ENCODE measurements around the gene STK24.

The STK24 gene

DNA sequence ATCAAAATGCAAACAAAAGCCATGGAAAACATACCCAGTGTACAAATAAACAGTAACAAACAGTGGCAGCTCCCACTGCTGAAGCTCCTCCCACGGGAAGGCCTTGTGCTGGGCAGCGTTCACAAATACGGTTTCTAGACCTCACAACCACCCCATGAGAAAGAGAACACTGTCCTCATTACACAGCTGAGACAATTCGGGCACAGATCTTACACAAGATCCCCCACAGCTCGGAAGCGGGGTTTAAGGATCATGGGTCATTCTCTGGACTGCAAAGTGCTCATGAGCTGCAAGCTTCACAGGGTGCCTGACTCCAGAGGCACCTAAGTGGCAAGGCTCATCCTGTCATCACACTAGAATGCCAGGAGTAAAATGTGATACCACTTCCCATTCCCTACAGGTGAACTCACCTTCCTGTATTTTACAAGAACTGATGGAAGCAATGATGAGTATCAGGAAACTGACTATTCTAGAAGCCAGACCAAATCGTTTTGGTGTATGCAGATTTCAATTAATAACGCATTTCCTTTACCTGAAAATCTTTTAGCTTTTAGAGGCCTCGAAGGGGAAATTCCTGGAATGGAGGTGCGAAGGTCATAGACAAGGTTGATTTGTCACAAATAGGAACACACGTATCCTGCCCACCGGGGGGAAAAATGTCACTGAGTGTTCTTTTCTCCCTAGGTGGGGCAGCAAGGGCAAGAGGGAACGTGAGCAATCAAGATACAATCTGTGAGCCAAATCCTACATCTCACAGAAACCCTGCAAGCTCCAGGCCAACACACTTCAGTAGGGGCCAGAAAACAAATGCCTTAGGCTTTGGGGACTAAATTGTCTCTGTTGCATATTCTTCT, 41.2 kb downstream of the STK24 start:
- in situ Hi-C loops (cut with MboI; ENCODE audit: low sequenced_read_pairs): no loop called here

DNA sequence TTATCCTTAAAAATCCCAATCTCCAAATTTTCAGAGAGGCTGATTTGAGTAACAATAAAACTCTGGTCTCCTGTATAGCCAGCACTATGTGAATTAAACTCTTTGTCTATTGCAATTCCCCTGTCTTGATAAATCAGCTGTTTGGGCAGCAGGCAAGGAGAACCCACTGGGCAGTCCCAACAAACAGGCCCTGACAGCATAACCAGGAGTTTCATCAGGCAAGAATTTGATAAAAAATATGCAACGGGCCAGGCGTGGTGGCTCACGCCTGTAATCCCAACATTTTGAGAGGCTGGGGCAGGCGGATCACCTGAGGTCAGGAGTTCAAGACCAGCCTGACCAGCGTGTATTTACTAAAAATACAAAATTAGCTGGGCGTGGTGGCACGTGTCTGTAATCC, 42.1 kb downstream of the STK24 start:
- in situ Hi-C loops (cut with MboI; ENCODE audit: low sequenced_read_pairs): no loop called here

DNA sequence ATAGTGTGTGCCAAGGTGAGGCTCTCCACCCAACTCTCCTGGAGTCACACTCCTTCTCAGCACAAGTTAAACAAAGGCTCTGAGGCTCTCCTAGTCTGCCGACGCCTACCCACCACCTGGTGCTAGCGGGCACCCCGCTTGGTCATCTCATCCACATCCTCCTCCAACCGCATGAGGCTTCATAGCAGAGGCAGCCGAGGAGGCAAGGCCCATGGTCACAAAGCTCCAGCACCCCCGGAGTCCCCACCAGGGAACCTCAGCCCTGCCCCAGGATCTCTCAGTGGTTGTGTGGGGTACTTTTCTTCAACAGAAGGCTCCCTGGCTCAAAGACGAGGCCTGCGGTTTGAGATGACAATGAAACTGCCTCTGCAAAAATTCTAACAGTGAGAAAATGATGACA, 43.0 kb downstream of the STK24 start:
- in situ Hi-C loops (cut with MboI; ENCODE audit: low sequenced_read_pairs): no loop called here

DNA sequence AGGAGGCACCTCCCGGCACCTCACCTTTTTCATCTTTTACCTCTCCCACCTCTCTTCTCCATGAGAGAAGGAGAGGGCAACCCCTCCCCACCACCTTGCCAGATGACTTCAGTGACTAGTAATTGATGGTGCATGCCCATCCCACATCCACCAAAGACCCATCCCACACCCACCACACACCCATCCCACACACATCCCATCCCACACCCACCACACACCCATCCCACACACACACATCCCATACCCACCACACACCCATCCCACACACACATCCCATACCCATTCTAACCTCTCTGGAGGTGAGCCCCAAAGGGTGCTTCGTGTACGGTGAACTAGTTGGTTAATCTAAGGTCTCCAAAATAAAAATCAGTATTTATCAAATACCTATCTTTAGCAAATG, 44.7 kb downstream of the STK24 start:
- in situ Hi-C loops (cut with MboI; ENCODE audit: low sequenced_read_pairs): no loop called here

DNA sequence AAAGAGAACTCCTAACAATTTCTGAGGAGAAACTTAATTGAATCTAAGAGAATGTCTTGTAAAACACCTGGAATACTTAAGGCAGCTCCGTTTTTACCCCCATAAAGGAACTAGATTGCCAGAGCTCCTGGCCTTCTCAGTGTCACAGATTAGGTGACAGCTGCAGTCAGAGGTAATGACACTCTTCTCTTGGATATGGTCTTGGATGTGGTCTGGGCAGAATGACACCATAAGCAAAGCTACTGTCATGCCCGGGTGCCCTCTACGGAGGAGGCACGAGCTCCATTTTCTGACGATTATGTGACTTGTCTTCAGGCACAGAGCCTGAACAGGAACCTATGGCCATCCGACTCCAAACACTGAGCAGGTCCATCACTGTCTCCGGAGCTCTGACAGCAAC, 46.7 kb downstream of the STK24 start:
- in situ Hi-C loops (cut with MboI; ENCODE audit: low sequenced_read_pairs): no loop called here

DNA sequence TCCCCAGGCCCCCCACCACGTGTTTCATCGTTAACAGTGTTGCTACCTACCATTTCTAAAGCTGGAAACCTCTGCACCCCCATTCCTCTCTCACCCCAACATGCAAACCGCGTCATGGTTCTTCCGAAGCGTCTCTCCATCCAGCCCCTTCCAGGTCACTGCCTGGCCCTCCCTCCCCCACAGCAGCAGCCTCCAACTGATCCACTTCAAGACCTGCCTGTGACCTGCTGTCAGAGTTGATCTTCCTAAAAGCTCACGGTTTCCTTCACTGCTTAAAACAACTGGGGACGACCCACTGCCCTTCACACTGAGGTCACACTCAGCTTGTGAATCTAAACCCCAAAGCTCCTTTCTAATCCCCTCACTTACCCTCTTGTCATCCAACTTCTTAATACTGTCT, 47.7 kb downstream of the STK24 start:
- in situ Hi-C loops (cut with MboI; ENCODE audit: low sequenced_read_pairs): no loop called here

DNA sequence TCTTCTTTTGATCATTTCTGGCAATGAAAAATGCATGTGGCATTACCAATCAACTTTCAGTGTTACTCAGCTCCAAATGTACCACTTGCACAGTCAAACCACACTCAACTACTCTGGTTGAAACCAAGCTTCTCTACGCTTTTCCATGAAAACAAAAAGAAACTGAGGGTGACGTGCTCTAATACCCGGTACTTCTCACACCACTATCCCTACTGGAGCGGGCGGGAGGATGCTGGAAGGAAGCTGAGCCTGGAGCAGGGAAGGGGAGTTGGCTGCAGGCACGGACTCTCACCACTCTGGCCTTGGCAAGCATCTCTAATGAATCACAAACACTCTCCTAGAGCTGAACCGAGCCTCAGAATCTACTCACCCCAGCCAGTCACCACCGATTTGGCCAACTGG, 48.2 kb downstream of the STK24 start:
- in situ Hi-C loops (cut with MboI; ENCODE audit: low sequenced_read_pairs): no loop called here

DNA sequence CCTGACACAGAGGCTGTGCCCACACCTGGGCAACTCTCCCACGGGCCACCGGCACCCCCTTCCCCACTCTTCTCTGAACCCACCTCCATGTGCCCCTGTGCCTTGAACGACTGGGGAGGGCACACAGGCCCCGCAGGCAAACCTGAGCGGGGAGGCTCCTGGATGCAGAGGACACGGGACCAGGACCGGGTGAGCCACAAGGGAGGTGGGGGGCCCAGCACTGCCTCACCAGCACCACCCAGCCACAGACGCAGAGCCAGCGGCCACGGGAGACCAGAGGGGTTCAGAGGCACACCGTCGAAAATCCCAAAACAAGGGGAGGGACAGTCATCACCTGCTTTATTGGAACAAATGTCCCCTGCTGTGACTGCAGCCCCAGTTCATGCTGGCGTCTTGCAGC, 49.4 kb downstream of the STK24 start:
- in situ Hi-C loops (cut with MboI; ENCODE audit: low sequenced_read_pairs): no loop called here

DNA sequence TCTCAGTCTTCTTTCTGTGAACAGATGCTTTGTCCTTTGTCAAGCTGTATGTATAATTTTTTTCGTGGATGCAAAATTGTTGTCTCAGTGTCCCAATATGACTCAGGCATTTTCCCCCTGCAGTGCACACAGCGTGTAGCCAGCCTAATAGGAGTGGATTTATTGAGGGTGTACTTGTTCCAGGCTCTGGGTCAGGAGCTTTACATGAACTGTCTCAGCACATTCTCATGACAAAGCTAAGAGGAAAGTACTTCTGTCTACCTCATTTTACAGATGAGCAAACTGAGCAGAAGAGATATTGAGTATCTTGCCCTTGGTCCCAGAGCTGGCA, 50.8 kb downstream of the STK24 start:
- in situ Hi-C loops (cut with MboI; ENCODE audit: low sequenced_read_pairs): no loop called here

DNA sequence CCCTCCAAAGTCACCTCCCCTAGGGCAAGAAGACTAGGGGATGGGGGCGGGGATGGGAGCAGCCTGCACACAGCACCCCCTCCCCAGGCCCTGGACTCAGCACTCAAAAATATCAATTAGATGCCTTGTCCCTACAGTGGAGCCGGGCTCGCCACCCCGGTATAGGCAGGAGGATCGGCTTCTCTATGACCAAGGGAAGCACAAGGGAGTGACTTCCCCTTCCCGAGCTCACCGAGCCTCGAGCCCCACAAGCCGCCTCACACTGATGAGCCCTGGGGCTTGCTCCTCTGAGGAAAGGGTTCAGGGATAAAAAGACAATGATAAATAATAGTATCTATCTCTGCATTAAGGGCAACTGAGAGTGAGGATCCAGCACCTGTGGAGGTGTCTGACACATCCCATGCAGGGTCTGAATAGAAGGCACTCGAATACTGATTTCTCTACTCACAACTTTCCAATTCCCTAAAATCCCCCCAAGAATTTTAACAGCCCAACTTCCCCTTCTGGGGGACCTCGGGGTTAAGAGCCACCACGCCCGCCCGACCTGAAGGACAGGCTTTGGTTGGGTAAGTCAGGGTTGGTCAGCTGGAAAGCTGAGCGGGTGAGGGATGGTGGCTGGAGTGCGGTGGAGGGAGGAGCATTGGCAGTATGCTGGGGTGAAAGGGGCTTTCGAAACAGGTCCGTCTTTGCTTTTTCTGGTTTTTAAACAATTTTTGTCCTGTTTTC, 51.3 kb downstream of the STK24 start:
- in situ Hi-C loops (cut with MboI; ENCODE audit: low sequenced_read_pairs): no loop called here

DNA sequence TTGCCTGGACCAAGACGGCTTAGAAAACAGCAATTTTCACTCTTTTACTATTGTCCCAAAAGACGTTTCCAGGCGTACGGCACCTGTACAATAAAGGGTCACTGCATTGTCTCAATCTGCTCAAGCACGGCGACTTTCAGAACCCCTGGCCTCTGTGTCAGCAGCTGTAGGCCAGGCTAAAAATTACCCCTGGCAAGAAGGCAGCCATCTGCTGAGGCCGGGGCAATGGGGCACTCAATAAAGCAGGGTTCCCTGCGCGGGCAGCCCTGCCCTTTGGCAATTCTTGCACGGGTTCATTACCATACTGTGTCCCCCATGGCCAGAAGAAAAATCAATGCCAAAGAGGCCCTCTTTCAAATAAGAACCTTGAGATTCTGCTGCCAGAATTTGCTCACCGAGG, 52.1 kb downstream of the STK24 start:
- in situ Hi-C loops (cut with MboI; ENCODE audit: low sequenced_read_pairs): no loop called here

DNA sequence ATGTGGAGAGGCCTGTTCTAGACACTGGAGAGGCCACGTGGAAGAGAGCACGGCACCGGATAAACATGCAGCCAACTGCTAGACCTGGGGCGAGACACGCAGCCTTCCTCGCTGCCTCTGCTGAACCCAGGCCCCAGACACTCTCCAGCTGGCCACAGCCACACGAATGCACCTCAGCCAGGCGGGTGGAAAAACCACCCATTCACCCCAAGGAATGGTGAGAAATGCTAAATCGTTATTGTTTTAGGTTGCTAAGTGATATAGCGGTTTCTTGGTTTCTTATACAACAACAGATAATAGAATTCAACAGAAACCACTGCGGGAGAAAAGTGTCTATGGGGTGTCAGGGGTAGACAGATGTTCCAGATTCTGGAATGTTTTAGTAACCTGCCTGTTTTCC, 52.5 kb downstream of the STK24 start:
- in situ Hi-C loops (cut with MboI; ENCODE audit: low sequenced_read_pairs): no loop called here

DNA sequence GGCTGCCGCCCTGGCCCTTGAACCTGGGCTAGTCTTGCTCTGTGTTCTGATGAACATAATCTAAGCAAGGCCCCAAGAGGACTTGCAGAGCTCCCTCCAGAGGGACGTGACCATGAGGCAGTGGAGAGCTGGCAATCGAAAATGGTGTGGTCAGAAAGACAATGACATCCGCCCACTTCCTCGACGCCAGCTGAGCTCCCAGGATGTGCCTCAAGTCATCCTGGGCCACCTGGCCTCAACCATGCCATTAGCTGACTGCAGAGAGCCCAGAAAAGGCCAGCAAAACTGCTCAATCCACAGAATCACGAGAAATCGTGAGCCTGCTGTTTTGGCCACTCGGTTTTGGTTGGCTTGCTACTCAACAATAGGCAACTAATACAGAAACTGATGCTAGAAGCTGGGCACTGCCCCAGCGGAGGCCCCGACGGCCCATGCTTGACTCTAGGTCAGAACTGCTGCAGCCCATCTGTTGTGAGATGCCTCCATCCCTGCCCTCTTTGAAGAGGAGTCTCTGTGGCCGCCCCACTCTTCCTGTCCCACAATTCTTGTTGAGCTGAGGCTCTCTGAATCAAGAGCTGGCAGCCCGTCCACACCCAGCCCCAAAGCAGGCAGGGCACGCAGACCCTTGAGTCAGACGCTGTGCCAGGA, 53.3 kb downstream of the STK24 start:
- in situ Hi-C loops (cut with MboI; ENCODE audit: low sequenced_read_pairs): no loop called here

DNA sequence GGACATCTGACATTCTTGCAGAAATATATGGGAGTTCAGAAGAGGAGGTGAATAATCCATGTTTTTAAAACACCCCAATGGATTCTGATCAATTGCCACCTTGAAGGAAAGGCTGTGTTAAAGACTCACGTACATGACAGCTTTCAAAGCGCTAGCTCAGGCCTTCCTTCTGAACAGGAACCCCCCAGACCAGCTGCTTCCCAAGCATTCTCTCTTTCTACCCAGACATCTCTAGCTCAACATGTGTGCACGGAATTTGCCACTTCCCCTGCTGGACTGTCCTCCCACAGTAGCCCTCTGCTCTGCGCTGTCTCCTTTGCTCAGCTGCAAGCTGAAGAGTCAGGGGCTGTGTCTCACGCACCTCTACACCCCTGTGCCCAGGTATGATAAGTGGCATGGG, 54.5 kb downstream of the STK24 start:
- in situ Hi-C loops (cut with MboI; ENCODE audit: low sequenced_read_pairs): no loop called here

DNA sequence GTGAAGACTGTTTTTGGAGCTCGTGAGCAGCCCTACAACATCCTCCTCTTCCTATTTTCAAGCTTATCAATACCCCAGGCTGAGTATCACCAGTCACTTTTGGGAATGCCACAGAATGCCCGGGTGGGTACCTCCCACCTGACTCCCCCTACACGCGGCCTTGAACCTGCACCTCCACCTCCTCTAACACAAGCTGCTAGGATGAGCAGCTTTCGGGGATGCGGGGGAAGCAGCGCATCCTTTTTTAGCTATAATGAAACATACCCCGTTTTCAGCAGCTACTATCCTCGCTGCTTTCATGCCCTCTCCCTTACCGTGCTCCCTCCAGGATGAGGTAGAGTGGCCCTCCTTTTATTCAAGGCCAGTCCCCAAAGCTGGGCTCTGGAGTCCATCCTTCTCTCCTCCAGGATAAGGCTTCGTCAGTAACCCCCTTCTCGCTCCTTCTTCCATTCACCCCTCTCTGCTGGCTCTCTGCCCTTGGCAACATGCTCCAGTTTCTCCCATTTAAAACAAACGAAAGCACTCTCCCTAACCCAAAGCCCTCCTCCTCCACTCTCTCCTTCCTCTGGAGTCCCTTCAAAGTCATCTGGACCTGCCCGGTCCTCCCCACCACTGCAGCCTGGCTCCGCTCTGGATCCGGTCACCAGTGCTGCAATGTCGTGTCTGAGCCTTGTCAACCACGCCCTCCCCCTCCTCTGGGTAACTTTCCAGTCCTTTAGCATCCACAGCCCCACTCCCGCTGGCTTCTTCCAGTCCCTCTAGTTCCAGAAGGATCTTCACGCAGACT, 55.3 kb downstream of the STK24 start:
- in situ Hi-C loops (cut with MboI; ENCODE audit: low sequenced_read_pairs): no loop called here

DNA sequence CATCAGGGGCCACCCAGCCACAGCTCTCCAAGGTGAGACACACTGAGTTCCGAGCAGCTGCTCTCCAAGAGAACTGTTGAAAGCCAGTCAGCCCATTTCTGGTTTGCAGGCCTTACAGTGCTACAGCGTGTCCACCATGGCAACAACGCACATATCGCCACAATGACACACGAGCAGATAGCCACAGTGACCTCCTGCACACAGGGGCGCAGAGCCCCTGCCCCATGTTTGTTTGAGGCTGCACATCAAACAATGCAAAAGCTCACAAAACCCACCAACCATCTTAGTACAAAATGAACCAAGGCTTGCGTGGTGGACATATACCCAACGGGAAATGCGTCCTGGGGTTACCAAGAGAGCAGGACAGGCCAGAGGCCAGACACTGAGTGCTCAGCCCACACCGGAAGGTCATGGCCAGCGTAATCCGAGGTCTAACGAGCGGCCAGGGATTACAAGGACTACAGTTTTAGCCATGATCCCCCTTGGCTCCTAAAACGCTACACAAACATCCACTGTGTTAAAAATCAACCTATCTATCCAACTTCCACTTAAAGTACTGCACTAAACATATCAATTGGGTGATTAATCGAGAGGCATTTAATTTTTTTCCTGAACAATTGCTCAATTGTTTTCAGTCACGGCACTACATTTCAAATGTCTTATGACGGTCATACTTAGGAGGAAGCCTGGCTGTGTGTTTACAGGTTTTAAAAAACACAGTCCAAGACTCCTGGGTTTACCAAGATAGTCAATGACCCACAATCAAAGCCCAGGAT, 56.0 kb downstream of the STK24 start:
- in situ Hi-C loops (cut with MboI; ENCODE audit: low sequenced_read_pairs): no loop called here

DNA sequence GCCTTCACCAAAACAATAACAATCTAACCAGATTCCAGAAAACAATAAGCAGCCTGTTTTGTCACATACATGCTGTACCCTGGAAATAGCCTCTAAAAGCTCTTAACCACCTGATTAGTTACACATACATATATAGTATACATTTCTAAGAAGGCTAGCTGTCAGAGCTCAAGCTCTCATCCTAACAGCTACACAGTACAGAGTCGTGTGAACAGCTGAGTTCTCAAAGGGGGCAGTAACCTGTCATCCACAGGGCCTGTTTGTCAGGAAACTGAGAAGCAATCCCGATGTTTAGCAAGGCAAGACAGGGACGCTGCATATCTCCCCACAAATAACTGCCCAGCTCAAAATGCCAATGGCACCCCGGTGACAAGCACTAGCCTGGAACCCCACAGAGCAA, 56.9 kb downstream of the STK24 start:
- in situ Hi-C loops (cut with MboI; ENCODE audit: low sequenced_read_pairs): no loop called here

DNA sequence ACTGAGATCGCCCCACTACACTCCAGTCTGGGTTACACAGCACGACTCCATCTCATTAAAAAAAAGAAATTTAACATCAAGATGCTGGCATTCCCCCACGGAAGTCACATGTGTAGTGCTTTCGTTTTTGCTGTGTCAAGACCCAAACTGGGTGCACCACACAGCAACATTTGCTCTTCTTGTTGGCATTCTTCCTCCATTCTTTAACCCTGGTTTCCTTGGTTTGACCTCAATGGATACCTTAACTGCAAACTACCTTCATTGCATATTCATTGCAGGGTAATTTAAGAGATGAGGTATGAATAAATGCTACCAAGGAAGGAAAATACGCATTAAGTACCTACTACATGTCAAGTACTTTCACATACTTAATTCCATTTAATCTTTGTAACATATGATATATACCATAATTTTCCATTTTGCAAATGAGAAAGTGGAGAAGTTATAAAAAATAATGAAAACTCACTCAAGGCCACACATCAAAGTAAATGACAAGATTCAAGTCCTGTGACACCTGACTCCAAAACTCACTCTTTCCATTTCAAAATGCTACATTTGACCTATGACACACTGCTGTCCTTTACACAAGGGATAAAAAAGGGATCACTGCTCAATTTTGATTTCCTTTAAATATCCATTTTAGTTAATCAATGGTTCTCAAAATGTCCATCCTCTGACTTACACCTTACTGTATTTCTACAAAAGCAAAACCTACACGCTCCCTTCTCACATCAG, 59.2 kb downstream of the STK24 start:
- in situ Hi-C loops (cut with MboI; ENCODE audit: low sequenced_read_pairs): no loop called here

DNA sequence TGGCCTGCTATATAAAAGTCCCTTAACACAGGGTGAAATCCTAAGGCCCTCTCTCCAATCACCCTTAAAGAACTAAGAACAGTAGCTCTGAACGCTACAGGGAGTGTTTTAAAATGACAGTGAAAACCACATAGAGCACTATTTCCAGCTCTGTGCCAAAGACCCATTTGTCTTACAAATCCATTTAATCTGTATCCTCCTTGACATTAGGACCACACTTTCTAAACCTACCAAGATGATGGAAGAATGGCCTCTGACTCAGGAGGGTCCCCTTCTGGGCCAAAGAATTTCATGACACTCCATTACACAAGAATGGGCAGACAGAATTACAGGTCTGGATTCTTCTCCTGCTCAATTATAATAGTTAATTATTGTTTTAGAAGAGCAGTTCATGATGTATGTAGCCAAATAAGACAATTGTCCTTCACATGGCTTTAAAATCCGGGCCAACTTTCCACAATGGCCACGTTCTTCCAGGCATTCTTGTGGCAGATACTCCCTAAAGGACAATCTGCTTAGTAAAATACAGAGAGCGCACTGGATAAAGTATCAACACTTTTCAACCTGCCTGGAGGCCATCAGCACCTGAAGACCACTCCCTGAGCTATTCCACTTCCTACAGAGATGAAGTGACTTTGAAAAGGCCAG, 61.0 kb downstream of the STK24 start:
- in situ Hi-C loops (cut with MboI; ENCODE audit: low sequenced_read_pairs): no loop called here
